ENCODE measurements around the gene SPAG4.

DNA sequence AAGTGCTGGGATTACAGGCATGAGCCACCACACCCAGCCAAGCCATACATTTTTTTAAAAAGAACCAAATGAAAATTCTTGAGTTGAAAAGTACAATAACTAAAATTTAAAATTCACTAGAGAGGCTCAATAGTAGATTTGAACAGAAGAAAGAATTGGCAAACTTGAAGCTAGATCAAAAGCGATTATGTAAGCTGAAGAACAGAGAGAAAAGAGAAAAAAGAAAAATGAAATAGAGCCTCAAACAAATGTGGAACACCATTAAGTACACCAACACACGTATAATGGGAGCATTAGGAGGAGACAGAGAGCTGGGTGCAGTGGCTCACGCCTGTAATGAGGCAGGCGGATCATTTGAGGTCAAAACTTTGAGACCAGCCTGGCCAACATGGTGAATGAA lies 42.8 kb upstream of the SPAG4 start:
- TF ChIP-seq TARDBP (IDR thresholded peaks at IDR 0.05) (no peak), CTBP1 (IDR thresholded peaks at IDR 0.05; ENCODE audit: borderline replicate concordance) (no peak)
